Measurements from ENCODE around the gene MOCS1.

The MOCS1 gene

GRCh38 chr6:39924283-39924682, 10.0 kb downstream of the MOCS1 start:
- no peaks in the 10 kb centered on the region for H3K9me3 ChIP-seq (ENCODE audit: insufficient read depth, low read length)
- H3K36me3 ChIP-seq (ENCODE audit: insufficient read depth, insufficient read length, low read length): peaks cover 36% of the 10 kb centered on the region
- no peak overlapping the region for H3K4me3 ChIP-seq (ENCODE audit: insufficient read length, low read depth)
- DNase-seq (ENCODE audit: low read depth, low spot score): no peak
- H3K4me1 ChIP-seq (ENCODE audit: insufficient read depth, insufficient read length): peaks cover 2% of the 10 kb centered on the region
- H3K27me3 ChIP-seq (ENCODE audit: insufficient read depth, insufficient read length): no peaks in the 10 kb centered on the region
- no peak overlapping the region for H3K9ac ChIP-seq (ENCODE audit: insufficient read length, low read depth)
- TF ChIP-seq ZNF274 (IDR thresholded peaks at IDR 0.05; ENCODE audit: low read depth, low read length) (no peak), YY1 (IDR thresholded peaks at IDR 0.05; ENCODE audit: insufficient read depth, insufficient read length) (no peak), SUZ12 (IDR thresholded peaks at IDR 0.05; ENCODE audit: extremely low read depth, insufficient read depth, insufficient read length) (no peak)

DNA sequence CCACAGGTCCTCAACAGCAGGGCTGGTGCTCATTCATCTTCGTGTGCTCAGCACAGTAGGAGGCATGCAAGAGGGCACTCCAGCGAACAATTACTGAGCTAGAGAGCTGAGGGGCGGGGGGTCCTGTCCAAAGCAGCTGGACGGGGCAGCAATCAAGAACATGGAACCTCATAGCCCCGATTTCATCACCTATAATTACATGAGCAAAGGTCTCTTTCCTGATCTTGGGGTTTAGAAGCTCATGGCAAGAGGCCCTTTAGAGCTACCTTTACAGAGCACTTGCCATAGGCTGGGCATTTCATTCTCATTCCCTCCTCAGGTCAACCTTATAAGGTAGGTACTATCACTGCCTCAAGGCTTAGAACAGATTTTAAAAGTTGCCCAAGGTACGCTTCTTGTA, 10.4 kb downstream of the MOCS1 start:
- no peaks in the 10 kb centered on the region for H3K4me1 ChIP-seq (ENCODE audit: insufficient read depth, insufficient read length)
- no peak for DNase-seq (ENCODE audit: low read depth, low spot score)
- no peak overlapping the region for H3K4me3 ChIP-seq (ENCODE audit: insufficient read length, low read depth)
- no peaks in the 10 kb centered on the region for H3K27me3 ChIP-seq (ENCODE audit: insufficient read depth, insufficient read length)
- peaks cover 36% of the 10 kb centered on the region for H3K36me3 ChIP-seq (ENCODE audit: insufficient read depth, insufficient read length, low read length)
- no peaks in the 10 kb centered on the region for H3K9me3 ChIP-seq (ENCODE audit: insufficient read depth, low read length)
- no peak overlapping the region for H3K9ac ChIP-seq (ENCODE audit: insufficient read length, low read depth)
- TF ChIP-seq ZNF274 (IDR thresholded peaks at IDR 0.05; ENCODE audit: low read depth, low read length) (no peak), SUZ12 (IDR thresholded peaks at IDR 0.05; ENCODE audit: extremely low read depth, insufficient read depth, insufficient read length) (no peak), YY1 (IDR thresholded peaks at IDR 0.05; ENCODE audit: insufficient read depth, insufficient read length) (no peak)

- H3K4me1 ChIP-seq (ENCODE audit: insufficient read depth, insufficient read length): no peaks in the 10 kb centered on the region
- H3K36me3 ChIP-seq (ENCODE audit: insufficient read depth, insufficient read length, low read length): peaks cover 36% of the 10 kb centered on the region
- no peaks in the 10 kb centered on the region for H3K9me3 ChIP-seq (ENCODE audit: insufficient read depth, low read length)
- H3K9ac ChIP-seq (ENCODE audit: insufficient read length, low read depth): no peak overlapping the region
- TF ChIP-seq SUZ12 (IDR thresholded peaks at IDR 0.05; ENCODE audit: extremely low read depth, insufficient read depth, insufficient read length) (no peak), ZNF274 (IDR thresholded peaks at IDR 0.05; ENCODE audit: low read depth, low read length) (no peak), YY1 (IDR thresholded peaks at IDR 0.05; ENCODE audit: insufficient read depth, insufficient read length) (no peak)
- DNase-seq (ENCODE audit: low read depth, low spot score): no peak
- no peaks in the 10 kb centered on the region for H3K27me3 ChIP-seq (ENCODE audit: insufficient read depth, insufficient read length)
- H3K4me3 ChIP-seq (ENCODE audit: insufficient read length, low read depth): no peak overlapping the region
Measured at GRCh38 chr6:39923394-39923793, 10.9 kb downstream of the MOCS1 start.

GRCh38 chr6:39922821-39923220, 11.4 kb downstream of the MOCS1 start:
- H3K4me1 ChIP-seq (ENCODE audit: insufficient read depth, insufficient read length): no peaks in the 10 kb centered on the region
- no peaks in the 10 kb centered on the region for H3K27me3 ChIP-seq (ENCODE audit: insufficient read depth, insufficient read length)
- no peak overlapping the region for H3K9ac ChIP-seq (ENCODE audit: insufficient read length, low read depth)
- DNase-seq (ENCODE audit: low read depth, low spot score): no peak
- H3K9me3 ChIP-seq (ENCODE audit: insufficient read depth, low read length): no peaks in the 10 kb centered on the region
- peaks cover 36% of the 10 kb centered on the region for H3K36me3 ChIP-seq (ENCODE audit: insufficient read depth, insufficient read length, low read length)
- H3K4me3 ChIP-seq (ENCODE audit: insufficient read length, low read depth): no peak overlapping the region
- TF ChIP-seq ZNF274 (IDR thresholded peaks at IDR 0.05; ENCODE audit: low read depth, low read length) (no peak), SUZ12 (IDR thresholded peaks at IDR 0.05; ENCODE audit: extremely low read depth, insufficient read depth, insufficient read length) (no peak), YY1 (IDR thresholded peaks at IDR 0.05; ENCODE audit: insufficient read depth, insufficient read length) (no peak)

- Histone ChIP-seq H3K4me3 (ENCODE audit: insufficient read length, low read depth) (no peak overlapping the region), H3K9me3 (ENCODE audit: insufficient read depth, low read length) (no peaks in the 10 kb centered on the region), H3K4me1 (ENCODE audit: insufficient read depth, insufficient read length) (no peaks in the 10 kb centered on the region), H3K36me3 (ENCODE audit: insufficient read depth, insufficient read length, low read length) (peaks cover 37% of the 10 kb centered on the region), H3K9ac (ENCODE audit: insufficient read length, low read depth) (no peak overlapping the region), H3K27me3 (ENCODE audit: insufficient read depth, insufficient read length) (no peaks in the 10 kb centered on the region)
- no peak for TF ChIP-seq YY1 (IDR thresholded peaks at IDR 0.05; ENCODE audit: insufficient read depth, insufficient read length)
- TF ChIP-seq SUZ12 (IDR thresholded peaks at IDR 0.05; ENCODE audit: extremely low read depth, insufficient read depth, insufficient read length): no peak
- TF ChIP-seq ZNF274 (IDR thresholded peaks at IDR 0.05; ENCODE audit: low read depth, low read length): no peak
- no peak for DNase-seq (ENCODE audit: low read depth, low spot score)
Measured at GRCh38 chr6:39920157-39920556, 14.1 kb downstream of the MOCS1 start.

- DNase-seq (ENCODE audit: low read depth, low spot score): no peak
Measured at GRCh38 chr6:39918831-39919230, 15.4 kb downstream of the MOCS1 start.

GRCh38 chr6:39917981-39918380, 16.3 kb downstream of the MOCS1 start:
- Histone ChIP-seq H3K4me3 (ENCODE audit: insufficient read length, low read depth) (no peak overlapping the region), H3K9me3 (ENCODE audit: insufficient read depth, low read length) (no peaks in the 10 kb centered on the region), H3K36me3 (ENCODE audit: insufficient read depth, insufficient read length, low read length) (peaks cover 39% of the 10 kb centered on the region), H3K27me3 (ENCODE audit: insufficient read depth, insufficient read length) (no peaks in the 10 kb centered on the region), H3K4me1 (ENCODE audit: insufficient read depth, insufficient read length) (no peaks in the 10 kb centered on the region), H3K9ac (ENCODE audit: insufficient read length, low read depth) (no peak overlapping the region)
- DNase-seq (ENCODE audit: low read depth, low spot score): no peak
- TF ChIP-seq SUZ12 (IDR thresholded peaks at IDR 0.05; ENCODE audit: extremely low read depth, insufficient read depth, insufficient read length) (no peak), ZNF274 (IDR thresholded peaks at IDR 0.05; ENCODE audit: low read depth, low read length) (no peak), YY1 (IDR thresholded peaks at IDR 0.05; ENCODE audit: insufficient read depth, insufficient read length) (no peak)

More at GRCh38 chr6:39918831-39919230, 15.4 kb downstream of the MOCS1 start:
- Histone ChIP-seq H3K4me3 (ENCODE audit: insufficient read length, low read depth) (no peak overlapping the region), H3K36me3 (ENCODE audit: insufficient read depth, insufficient read length, low read length) (peaks cover 38% of the 10 kb centered on the region), H3K4me1 (ENCODE audit: insufficient read depth, insufficient read length) (no peaks in the 10 kb centered on the region), H3K9me3 (ENCODE audit: insufficient read depth, low read length) (no peaks in the 10 kb centered on the region), H3K9ac (ENCODE audit: insufficient read length, low read depth) (no peak overlapping the region), H3K27me3 (ENCODE audit: insufficient read depth, insufficient read length) (no peaks in the 10 kb centered on the region)
- TF ChIP-seq SUZ12 (IDR thresholded peaks at IDR 0.05; ENCODE audit: extremely low read depth, insufficient read depth, insufficient read length) (no peak), ZNF274 (IDR thresholded peaks at IDR 0.05; ENCODE audit: low read depth, low read length) (no peak), YY1 (IDR thresholded peaks at IDR 0.05; ENCODE audit: insufficient read depth, insufficient read length) (no peak)
